ENCODE results near the gene APCDD1L. TPM values are rescaled to one million over a fixed set of nuclear protein-coding genes. Genes with fewer than 3 reads are reported as not detected.
A peak's percentile ranks its signal among the peaks of the same experiment; 100 is the strongest.

Gene APCDD1L
- total RNA-seq, 4 donors from 2014 or later: 0.33 to 1.7 (median 1.1) TPM

DNA sequence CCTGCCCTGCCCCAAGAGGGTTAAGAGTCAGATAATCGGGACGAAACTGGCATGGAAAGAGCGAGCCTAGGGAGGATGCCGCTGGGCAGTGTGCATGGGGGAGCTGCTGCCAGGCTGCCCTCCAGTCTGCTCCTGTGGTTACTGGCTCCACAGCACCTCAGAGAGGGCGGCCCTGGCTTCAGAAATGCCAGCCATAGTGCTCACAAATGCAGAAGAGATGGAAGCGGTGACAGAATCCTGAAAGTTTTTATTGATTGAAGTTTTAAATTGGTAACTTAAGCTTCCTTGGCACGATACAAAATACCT is 68.3 kb downstream of the APCDD1L start:
- Histone ChIP-seq H3K4me1 (peaks cover 0 to 25% (median 18%) of the 10 kb centered on the region in 4 donors), H3K4me3 (no peak overlapping the region), H3K27ac (replicated peaks in 1 of 4) (peak overlapping the region in 2 of 4 donors; percentile 2 to 4), H3K27me3 (no peaks in the 10 kb centered on the region), H3K9me3 (no peaks in the 10 kb centered on the region), H3K36me3 (peaks cover 11 to 57% (median 39%) of the 10 kb centered on the region in 4 donors)
- WGBS: 80% methylated on average over 7 of the region's 7 CpGs
- no peak for DNase-seq (ENCODE audit: extremely low spot score)
- intact Hi-C loops (cut with DNase I): no loop called here
- TF ChIP-seq, protein P1, sequence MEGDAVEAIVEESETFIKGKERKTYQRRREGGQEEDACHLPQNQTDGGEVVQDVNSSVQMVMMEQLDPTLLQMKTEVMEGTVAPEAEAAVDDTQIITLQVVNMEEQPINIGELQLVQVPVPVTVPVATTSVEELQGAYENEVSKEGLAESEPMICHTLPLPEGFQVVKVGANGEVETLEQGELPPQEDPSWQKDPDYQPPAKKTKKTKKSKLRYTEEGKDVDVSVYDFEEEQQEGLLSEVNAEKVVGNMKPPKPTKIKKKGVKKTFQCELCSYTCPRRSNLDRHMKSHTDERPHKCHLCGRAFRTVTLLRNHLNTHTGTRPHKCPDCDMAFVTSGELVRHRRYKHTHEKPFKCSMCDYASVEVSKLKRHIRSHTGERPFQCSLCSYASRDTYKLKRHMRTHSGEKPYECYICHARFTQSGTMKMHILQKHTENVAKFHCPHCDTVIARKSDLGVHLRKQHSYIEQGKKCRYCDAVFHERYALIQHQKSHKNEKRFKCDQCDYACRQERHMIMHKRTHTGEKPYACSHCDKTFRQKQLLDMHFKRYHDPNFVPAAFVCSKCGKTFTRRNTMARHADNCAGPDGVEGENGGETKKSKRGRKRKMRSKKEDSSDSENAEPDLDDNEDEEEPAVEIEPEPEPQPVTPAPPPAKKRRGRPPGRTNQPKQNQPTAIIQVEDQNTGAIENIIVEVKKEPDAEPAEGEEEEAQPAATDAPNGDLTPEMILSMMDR (IDR thresholded peaks at IDR 0.05): no peak
- TF ChIP-seq EP300 (IDR thresholded peaks at IDR 0.05) (no peak), POLR2A (IDR thresholded peaks at IDR 0.05; ENCODE audit: low read depth) (no peak), POLR2AphosphoS5 (IDR thresholded peaks at IDR 0.05) (no peak)

DNA sequence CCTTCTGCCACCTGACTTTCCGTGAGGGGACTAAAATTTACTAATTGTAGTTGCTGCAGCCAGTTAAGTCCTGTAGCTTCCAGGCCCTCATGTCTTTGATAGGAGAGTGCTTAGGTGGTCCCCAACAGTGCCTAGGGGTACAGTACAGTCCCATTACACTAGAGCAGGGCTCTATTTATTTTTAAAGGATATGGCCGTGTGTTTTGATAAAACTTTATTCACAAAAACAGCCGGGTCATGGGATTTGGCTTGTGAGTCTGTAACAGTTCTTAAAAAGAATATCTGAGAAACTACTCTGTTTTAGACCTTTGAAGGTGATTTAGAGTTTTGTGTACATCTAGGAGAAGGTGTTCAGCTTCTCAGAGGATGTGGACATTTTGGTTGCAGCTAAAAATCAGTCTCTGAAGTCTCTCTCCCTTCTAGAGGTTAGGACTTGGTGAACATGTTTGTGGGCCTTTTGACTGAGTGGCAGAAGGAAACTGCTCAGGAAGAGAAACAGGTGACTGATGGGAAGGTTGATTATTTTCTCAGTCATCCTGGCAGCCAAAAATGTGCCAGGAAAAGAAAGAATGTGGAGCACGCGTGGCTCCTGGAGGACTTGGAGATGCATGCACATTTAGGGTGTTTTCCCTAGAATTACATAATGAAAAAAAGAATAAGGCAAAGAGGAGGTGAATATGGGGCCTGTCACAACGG is 68.8 kb downstream of the APCDD1L start:
- Histone ChIP-seq H3K9me3 (no peaks in the 10 kb centered on the region), H3K27ac (replicated peaks in 1 of 4) (peak overlapping the region in 2 of 4 donors; percentile 2 to 4), H3K4me3 (no peak overlapping the region), H3K36me3 (peaks cover 11 to 62% (median 40%) of the 10 kb centered on the region in 4 donors), H3K27me3 (no peaks in the 10 kb centered on the region), H3K4me1 (peaks cover 0 to 25% (median 18%) of the 10 kb centered on the region in 4 donors)
- no peak for DNase-seq (ENCODE audit: extremely low spot score)
- intact Hi-C loops (cut with DNase I): no loop called here
- 72% methylated on average over 6 of the region's 6 CpGs for WGBS
- no peak for TF ChIP-seq EP300 (IDR thresholded peaks at IDR 0.05)
- TF ChIP-seq, protein P1 (IDR thresholded peaks at IDR 0.05): no peak
- no peak for TF ChIP-seq POLR2AphosphoS5 (IDR thresholded peaks at IDR 0.05)
- TF ChIP-seq POLR2A (IDR thresholded peaks at IDR 0.05; ENCODE audit: low read depth): no peak

DNA sequence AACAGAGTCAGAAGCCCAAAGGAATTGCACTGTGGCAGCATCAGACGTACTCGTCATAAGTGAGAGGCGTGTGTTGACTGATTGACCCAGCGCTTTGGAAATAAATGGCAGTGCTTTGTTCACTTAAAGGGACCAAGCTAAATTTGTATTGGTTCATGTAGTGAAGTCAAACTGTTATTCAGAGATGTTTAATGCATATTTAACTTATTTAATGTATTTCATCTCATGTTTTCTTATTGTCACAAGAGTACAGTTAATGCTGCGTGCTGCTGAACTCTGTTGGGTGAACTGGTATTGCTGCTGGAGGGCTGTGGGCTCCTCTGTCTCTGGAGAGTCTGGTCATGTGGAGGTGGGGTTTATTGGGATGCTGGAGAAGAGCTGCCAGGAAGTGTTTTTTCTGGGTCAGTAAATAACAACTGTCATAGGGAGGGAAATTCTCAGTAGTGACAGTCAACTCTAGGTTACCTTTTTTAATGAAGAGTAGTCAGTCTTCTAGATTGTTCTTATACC is 70.4 kb downstream of the APCDD1L start:
- Histone ChIP-seq H3K4me1 (peaks cover 8 to 28% (median 20%) of the 10 kb centered on the region in 4 donors), H3K9me3 (no peaks in the 10 kb centered on the region), H3K36me3 (peaks cover 11 to 65% (median 45%) of the 10 kb centered on the region in 4 donors), H3K27me3 (no peaks in the 10 kb centered on the region), H3K27ac (replicated peaks in 1 of 4) (no peak overlapping the region), H3K4me3 (no peak overlapping the region)
- intact Hi-C loops (cut with DNase I): no loop called here
- DNase-seq (ENCODE audit: extremely low spot score): no peak
- 80% methylated on average over 5 of the region's 5 CpGs for WGBS
- TF ChIP-seq POLR2A (IDR thresholded peaks at IDR 0.05; ENCODE audit: low read depth) (no peak), POLR2AphosphoS5 (IDR thresholded peaks at IDR 0.05) (no peak), EP300 (IDR thresholded peaks at IDR 0.05) (no peak)
- TF ChIP-seq, protein P1 (IDR thresholded peaks at IDR 0.05): no peak

DNA sequence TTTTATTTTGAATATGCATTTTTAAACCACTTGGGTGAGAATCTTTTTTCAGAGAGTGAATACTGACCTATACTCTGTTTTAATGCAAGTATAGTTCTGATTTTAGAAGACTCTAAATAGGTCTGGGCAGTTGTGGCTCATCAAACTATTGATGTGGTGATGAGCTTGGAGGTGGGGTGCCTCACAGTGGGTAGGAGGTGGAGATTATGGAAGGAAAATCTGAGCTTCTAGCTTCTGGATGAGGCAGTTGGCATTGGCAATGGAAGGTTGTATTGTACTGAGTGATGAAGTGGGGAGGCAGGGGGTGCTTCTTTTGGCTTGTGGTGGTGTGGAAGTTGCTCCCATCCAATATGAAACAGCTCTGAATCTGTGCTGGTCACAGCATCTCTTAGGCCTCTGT is 73.5 kb downstream of the APCDD1L start:
- peaks cover 11 to 76% (median 42%) of the 10 kb centered on the region in 4 donors for H3K36me3 ChIP-seq
- H3K9me3 ChIP-seq: no peaks in the 10 kb centered on the region
- H3K4me3 ChIP-seq: no peak overlapping the region
- H3K27ac ChIP-seq (replicated peaks in 1 of 4): no peak overlapping the region
- H3K4me1 ChIP-seq: peaks cover 17 to 23% (median 17%) of the 10 kb centered on the region in 4 donors
- intact Hi-C loops (cut with DNase I): no loop called here
- TF ChIP-seq EP300 (IDR thresholded peaks at IDR 0.05) (no peak), POLR2A (IDR thresholded peaks at IDR 0.05; ENCODE audit: low read depth) (no peak), POLR2AphosphoS5 (IDR thresholded peaks at IDR 0.05) (no peak)
- TF ChIP-seq, protein P1 (IDR thresholded peaks at IDR 0.05): no peak
- H3K27me3 ChIP-seq: no peaks in the 10 kb centered on the region
- no peak for DNase-seq (ENCODE audit: extremely low spot score)
